Stimulated activated CD4-positive, alpha-beta T cell treated with anti-CD3 and anti-CD28 coated beads, Interleukin-4, amount 100 ng/mL, for 1 hour (primary cell): ENCODE data around the gene RTP3.
A peak's percentile ranks its signal among the peaks of the same experiment; 100 is the strongest.

Experiments
- DNase-seq: peaks from one replicate; pipeline ENCODE4 v3.0.0-alpha.2; 2020

RTP3 gene

GRCh38 chr3:46469680-46470357 lies 28.0 kb upstream of the RTP3 start:
- DNase-seq, result no peak

DNA sequence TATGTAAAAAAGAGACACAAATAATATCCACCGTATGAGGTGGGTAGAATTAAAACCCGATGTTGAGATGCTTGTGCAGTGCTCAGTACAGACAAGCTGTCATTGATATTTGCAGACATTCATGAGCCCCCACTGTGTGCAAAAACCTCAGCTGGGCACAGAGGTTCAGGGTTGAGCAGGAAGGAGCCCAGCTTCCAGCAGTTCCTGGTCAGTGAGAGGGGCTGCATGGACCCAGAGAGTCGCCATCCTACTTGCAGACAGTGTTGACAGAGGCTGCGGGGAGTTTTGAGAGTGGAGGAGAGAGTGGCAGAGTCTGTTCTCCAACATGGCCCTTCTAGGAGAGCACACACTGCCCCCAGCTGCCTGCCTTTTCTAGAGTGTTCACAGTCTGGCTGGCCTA lies 26.9 kb upstream of the RTP3 start:
- no peak for DNase-seq

GRCh38 chr3:46471371-46471914 lies 26.3 kb upstream of the RTP3 start:
- DNase-seq, result no peak

GRCh38 chr3:46472736-46473135 lies 25.0 kb upstream of the RTP3 start:
- no peak for DNase-seq

DNA sequence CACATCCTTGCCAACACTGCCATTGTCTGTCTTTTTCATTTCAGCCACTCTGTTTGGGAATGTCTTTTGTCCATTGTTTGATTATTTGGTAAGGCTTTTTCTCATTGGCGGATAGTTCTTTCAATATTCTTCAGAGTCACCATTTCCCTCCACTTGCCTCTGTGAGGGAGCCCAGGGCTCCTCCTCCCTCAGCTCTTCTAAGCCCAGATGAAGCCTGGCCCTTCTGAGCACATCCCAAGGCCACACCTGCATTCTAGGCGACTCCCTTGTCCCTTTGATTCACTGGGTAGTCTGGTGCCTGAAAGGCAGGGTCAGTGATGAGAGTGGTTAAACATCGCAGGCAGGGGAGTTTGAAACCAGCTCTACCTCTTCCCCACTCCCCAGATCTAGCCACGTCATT lies 20.6 kb upstream of the RTP3 start:
- DNase-seq, result no peak

GRCh38 chr3:46477756-46478155 lies 20.0 kb upstream of the RTP3 start:
- DNase-seq, result no peak

DNA sequence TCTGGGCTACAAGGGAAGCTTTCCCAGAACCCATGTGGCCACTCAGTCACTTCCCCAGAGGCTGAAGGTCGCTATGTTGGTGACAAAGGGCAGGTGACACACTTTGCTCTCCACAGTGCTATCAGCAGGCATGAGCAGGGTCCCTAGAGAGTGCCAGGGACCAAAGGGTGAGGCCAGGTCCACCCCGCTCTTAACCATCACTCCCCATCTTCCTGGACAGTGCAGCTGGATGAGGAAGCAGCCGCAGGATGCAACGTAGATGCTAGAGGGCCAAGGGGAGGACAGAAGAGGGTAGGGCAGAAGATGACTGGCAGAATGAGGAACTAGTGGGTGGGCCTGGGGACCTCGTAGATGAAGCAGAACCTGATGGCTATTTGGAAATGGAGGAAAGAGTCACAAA lies 19.4 kb upstream of the RTP3 start:
- no peak for DNase-seq

GRCh38 chr3:46479021-46479420 lies 18.8 kb upstream of the RTP3 start:
- no peak for DNase-seq

DNA sequence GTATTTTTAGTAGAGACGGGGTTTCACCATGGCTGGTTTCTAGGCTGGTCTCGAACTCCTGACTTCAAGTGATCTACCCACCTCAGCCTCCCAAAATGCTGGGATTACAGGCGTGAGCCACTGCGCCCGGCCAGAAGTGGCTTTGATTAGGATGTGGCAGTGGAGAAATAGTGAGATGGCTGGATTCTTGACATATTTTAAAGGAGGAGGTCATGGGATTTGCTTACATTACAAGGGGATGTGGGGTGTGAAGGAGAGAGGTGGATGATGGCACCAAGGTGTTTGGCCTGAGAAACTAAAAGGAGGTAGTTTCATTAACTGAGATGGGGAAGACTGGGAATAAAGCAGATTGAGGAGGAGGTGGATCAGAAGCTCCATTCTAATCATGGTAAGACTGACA lies 18.1 kb upstream of the RTP3 start:
- no peak for DNase-seq

DNA sequence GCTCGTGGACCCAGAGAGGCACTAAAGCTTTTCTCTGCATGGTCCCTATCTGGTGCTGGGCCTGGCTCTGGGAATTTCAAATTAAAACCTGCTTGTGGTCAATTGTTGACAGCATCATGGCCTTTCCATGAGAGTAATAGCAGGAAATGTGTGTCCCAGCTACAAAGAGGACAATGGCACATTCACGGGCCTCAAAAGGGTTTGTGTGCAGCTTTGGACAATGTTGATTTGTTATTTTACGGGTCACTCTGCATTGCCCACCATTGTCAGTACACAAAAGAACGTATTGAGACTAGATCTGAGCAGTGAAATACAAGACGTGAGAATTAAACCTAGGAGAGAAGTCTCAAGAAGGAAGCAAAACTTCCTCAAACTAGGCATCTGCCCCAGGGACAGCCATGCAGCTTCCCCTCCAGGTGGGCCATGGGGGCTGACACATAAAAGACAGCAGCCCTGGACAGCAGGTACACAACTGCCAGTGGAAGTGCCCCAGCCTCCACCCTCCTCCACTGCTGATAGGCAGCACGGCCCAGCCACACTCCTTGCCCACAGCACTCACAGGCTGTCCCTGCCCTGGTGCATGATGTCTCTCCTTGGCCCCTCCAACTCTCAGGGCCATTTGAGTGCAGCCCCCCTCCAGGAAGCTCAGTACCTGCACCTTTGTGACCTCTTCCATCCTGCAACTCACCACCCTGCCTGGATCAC lies 17.1 kb upstream of the RTP3 start:
- no peak for DNase-seq

GRCh38 chr3:46481636-46482035 lies 16.1 kb upstream of the RTP3 start:
- no peak for DNase-seq

DNA sequence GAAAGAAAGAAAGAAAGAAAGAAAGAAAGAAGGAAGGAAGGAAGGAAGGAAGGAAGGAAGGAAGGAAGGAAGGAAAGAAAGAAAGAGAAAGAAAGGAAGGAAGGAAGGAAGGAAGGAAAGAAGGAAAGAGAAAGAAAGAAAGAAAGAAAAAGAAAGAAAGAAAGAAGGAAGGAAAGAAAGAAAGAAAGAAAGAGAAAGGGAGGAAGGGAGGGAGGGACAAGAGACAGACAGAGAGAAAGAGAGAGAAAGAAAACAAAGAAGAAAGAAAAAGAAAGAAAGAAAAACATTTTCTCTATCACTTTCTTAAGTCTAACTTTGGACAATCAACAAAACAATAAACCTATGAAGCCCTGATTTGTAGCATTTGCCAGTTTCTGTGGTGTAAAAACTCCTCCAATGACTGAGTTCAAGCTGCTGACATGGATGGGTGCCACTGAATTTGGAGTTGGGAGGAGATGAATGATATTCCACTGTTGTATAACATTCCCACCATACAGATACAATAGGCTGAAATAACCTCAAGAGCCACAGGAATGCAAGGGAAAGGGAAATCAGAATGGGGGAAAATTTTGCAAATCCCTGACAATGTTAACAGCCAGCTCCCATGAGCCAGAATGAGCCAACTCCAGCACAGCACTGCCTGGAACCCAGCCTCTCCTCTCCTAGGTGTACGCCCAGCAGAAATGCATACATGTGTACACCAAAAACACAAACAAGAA lies 15.0 kb upstream of the RTP3 start:
- DNase-seq, result no peak

DNA sequence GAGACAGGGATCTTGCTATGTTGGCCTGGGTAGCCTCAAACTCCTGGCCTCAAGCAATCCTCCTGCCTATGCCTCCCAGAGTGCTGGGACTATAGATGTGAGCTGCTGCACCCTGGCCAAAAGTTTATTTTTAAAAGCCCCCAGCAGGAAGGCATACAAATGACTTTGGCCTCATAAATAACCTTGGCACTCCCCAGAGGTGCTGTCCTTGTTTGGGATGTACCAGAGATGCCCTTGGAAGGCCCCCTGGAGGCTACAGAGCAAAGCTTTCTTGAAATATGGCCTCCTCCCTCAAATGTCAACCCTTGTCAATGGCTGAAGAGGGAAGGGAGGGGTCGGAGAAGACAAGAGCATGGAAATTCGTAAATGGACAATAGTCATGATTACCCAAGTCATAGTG lies 14.0 kb upstream of the RTP3 start:
- no peak for DNase-seq

GRCh38 chr3:46484388-46484787 lies 13.4 kb upstream of the RTP3 start:
- DNase-seq, result no peak

DNA sequence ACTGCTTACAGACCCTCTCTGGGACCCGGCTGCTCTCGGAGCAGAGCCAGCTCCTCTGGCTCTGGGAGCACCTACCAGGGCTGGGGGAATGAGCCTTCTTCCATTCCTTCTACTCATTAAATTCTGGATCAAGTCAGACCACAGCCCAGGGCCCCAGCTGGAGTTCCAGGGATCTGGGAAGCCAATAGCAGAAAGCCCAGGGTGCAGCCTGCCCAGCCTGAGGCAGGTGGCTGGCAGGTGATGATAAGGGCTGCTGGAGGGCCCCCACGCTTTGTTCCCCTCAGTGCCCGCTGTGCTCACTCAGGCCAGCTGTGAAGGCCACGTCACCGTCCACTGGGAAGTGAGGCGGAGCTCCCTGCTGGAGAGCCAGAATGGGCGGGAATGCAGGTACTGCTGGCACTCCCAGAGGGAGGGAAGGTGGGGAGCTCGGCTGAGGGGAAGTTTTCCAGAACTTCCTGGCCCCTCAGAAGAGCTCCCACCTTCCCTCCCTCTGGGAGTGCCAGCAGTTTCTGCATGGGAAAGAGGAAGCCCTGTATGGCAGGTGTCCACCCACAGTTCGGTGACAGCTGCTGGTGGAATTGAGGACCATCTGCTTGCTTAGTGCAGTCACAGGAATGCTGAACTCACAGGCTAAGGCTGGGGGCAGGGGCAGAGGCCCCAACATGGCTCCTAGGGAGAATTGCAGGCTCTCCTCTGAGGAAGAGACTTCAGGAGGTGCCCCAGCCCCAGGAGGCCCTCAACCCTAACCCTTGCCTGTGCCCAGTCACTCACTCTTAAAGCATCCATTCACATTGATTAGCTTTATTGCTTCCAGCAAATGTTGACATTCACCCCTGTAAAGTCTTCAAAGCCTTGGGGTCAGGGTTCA lies 12.6 kb upstream of the RTP3 start:
- no peak for DNase-seq

DNA sequence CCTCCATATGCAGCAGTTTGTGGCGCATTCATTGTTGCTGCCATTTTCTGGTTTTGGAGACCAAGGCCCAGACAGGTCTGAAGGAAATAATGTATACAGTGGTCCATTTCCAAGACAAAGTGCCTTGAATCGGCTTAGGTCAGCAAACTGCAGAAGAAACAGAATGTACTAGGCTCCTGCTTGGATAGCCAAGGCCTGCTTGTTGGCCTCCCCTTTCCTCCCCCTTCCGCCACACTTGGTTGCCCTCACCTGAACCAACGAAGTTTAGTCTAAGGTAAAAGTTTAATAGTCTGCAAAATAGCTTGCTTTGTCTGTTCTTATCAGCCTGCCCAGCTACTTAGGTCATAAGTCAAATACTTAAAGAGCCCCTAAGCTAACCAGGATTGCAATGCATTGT lies 12.0 kb upstream of the RTP3 start:
- no peak for DNase-seq

GRCh38 chr3:46488735-46489361 lies 8.9 kb upstream of the RTP3 start:
- peak; percentile 94 for DNase-seq

GRCh38 chr3:46489381-46489780 lies 8.4 kb upstream of the RTP3 start:
- DNase-seq, result no peak

DNA sequence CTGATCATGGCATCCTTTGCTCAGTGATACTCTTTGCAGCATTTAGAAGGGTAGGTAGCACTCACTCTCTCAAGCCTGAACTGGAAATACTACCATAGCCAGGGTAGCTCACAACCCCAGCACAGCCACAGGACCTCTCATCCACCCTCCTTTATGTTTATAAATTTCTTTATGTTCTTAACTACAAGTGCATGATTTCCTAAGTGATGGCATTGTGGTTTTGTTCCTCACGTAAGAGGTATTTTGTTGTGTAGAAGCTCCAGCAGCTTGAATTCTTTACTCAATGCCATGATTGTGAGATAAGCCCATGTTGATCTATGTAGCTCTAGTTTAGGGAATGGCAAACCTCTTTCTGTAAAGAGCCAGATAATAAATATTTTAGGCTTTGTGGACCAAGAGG lies 7.9 kb upstream of the RTP3 start:
- DNase-seq, result no peak

DNA sequence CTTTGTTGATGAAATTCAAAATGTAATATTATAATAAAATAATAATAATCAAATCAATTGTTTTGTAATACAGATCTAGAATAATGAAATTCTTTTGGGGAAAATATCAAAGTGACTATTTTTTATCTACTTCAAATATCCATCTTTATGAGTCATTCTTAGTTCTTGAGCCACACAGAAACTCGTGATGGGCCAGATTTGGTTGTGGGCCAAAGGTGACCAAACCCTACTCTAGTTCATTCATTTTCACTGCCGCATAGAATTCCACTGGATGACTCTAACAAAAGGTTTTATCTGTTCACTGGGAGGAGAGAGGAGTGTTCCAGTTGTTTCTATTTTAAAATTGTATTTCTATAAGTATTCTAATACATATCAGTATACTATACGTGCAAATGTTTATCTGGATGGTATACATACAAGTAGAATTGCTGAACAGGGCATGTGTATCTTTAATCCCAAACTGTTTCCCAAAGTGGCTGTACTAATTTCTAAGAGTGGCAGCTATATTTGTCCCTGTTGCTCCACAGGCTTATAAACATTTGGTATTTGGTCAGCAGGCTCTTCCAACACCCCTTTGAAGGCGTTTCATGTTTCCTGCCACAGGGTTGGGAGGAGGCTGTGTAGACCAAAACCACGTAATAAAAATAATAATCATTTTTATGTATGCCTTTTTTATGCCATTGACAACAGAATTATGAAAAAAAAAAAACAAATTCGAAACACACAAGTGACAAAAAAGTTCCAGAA lies 7.3 kb upstream of the RTP3 start:
- no peak for DNase-seq
